GM10847 (cell line): ENCODE measurements around the gene GIMAP8.

Experiments
- POLR2A ChIP-seq: IDR thresholded peaks from 2 replicates; pipeline ENCODE4 v1.6.1; 2011; ENCODE audit not compliant: insufficient read length; ENCODE audit errors: extremely low read depth

GIMAP8 gene

GRCh38 chr7:150444674-150445365, 5.6 kb upstream of the GIMAP8 start:
- TF ChIP-seq POLR2A, result no peak

- TF ChIP-seq POLR2A, result no peak
Observed at GRCh38 chr7:150446288-150446938, 4.0 kb upstream of the GIMAP8 start.

GRCh38 chr7:150447966-150448788, 2.3 kb upstream of the GIMAP8 start:
- no peak for TF ChIP-seq POLR2A

GRCh38 chr7:150448789-150449147, 1.7 kb upstream of the GIMAP8 start:
- TF ChIP-seq POLR2A, result no peak

GRCh38 chr7:150449206-150449952, 1.1 kb upstream of the GIMAP8 start:
- no peak for TF ChIP-seq POLR2A

- TF ChIP-seq POLR2A, result peak; percentile 13
Observed at GRCh38 chr7:150451097-150451793, 815 bp downstream of the GIMAP8 start.

- no peak for TF ChIP-seq POLR2A
Observed at GRCh38 chr7:150451833-150452461, 1.5 kb downstream of the GIMAP8 start.

- TF ChIP-seq POLR2A, result no peak
Observed at GRCh38 chr7:150453181-150453580, 2.8 kb downstream of the GIMAP8 start.

GRCh38 chr7:150453892-150454291, 3.5 kb downstream of the GIMAP8 start:
- TF ChIP-seq POLR2A, result no peak

- TF ChIP-seq POLR2A, result no peak
Observed at GRCh38 chr7:150458235-150458634, 7.8 kb downstream of the GIMAP8 start.

- TF ChIP-seq POLR2A, result no peak
Observed at GRCh38 chr7:150458756-150459155, 8.3 kb downstream of the GIMAP8 start.

- TF ChIP-seq POLR2A, result no peak
Observed at GRCh38 chr7:150461520-150461919, 11.1 kb downstream of the GIMAP8 start.

- TF ChIP-seq POLR2A, result no peak
Observed at GRCh38 chr7:150462413-150462812, 12.0 kb downstream of the GIMAP8 start.

- TF ChIP-seq POLR2A, result no peak
Observed at GRCh38 chr7:150463461-150463860, 13.0 kb downstream of the GIMAP8 start.

- TF ChIP-seq POLR2A, result no peak
Observed at GRCh38 chr7:150464962-150465361, 14.5 kb downstream of the GIMAP8 start.

- TF ChIP-seq POLR2A, result no peak
Observed at GRCh38 chr7:150465414-150465813, 15.0 kb downstream of the GIMAP8 start.
